GM12878 (cell line): ENCODE data around the gene ERVK3-1. TPM values are rescaled to one million over a fixed set of nuclear protein-coding genes. Genes with fewer than 3 reads are reported as not detected.
A peak's percentile ranks its signal among the peaks of the same experiment; 100 is the strongest.

Experiments used
- ATAC-seq: fragments of 200-7000 bp; cut with Tn5 transposase; 3 replicates; pipeline ENCODE4 v1.9.1; 2020; ENCODE audit warnings: mild to moderate bottlenecking, moderate library complexity
- BruUV-seq: library from RNA; stranded (reverse); fragments of 400-500 nt; replicated peaks from 2 replicates; lab custom pipeline; 2021; lab: Mats Ljungman, UMichigan
- CTCF ChIA-PET: fragments of 300-600 bp; sonication (Branson Sonifier 250); formaldehyde crosslinking; extraction: SDS; loops from one replicate; lab custom pipeline; 2021; ENCODE audit warnings: inconsistent platforms; lab: Yijun Ruan, JAX
- POLR2A ChIA-PET: fragments of 350-600 bp; formaldehyde crosslinking; extraction: SDS; loops from one replicate; lab custom pipeline; 2021; ENCODE audit warnings: inconsistent platforms; lab: Charles Lee
- RAD21 ChIA-PET: fragments of 300-600 bp; sonication (Branson Sonifier 250); formaldehyde crosslinking; loops from one replicate; lab custom pipeline; 2023; ENCODE audit warnings: antibody characterized with exemption; ENCODE audit not compliant: unreplicated experiment; lab: Charles Lee
- SMC1A ChIA-PET: fragments of 300-600 bp; sonication (Branson Sonifier 250); formaldehyde crosslinking; loops from one replicate; lab custom pipeline; 2023; ENCODE audit not compliant: unreplicated experiment, uncharacterized antibody; lab: Charles Lee
- DNase-seq: peaks from one replicate; pipeline ENCODE4 v3.0.0-alpha.2; 2011; ENCODE audit warnings: low read depth, low spot score
- FAIRE-seq: peaks from 3 replicates; lab custom pipeline; 2011; peaks lifted over from hg19 to GRCh38; lab: Jason Lieb, UNC
- H2AFZ ChIP-seq: 2 replicates; pipeline ENCODE4 v1.6.0; 2011; ENCODE audit warnings: low read depth, low read length, control low read depth; ENCODE audit not compliant: control insufficient read depth
- H3K27ac ChIP-seq: 2 replicates; pipeline ENCODE4 v1.5.1; 2011; ENCODE audit warnings: control low read depth; ENCODE audit not compliant: control insufficient read depth, insufficient read depth
- H3K27me3 ChIP-seq, 2 experiments: replicated peaks in 1 of 2; 2 replicates each; pipeline versions ENCODE4 v1.6.0 to v1.6.1; 2011; ENCODE audit warnings: low read length in 1 of 2; ENCODE audit not compliant: control insufficient read depth in 2 of 2, insufficient read depth in 2 of 2
- H3K36me3 ChIP-seq, 2 experiments: 2 replicates each; pipeline ENCODE4 v1.5.1; 2011; ENCODE audit warnings: low read length in 1 of 2; ENCODE audit not compliant: control insufficient read depth in 2 of 2, insufficient read depth in 2 of 2
- H3K4me1 ChIP-seq: 2 replicates; pipeline ENCODE4 v1.6.1; 2011; ENCODE audit warnings: mild to moderate bottlenecking, low read length, moderate library complexity, mixed read lengths; ENCODE audit not compliant: control insufficient read depth, insufficient read depth
- H3K4me2 ChIP-seq: 2 replicates; pipeline ENCODE4 v1.6.0; 2011; ENCODE audit warnings: control low read depth; ENCODE audit not compliant: control insufficient read depth, insufficient read depth
- H3K4me3 ChIP-seq: fragments of 200-600 bp; sonication (generic); 2 replicates; pipeline ENCODE4 v1.5.1; 2016
- H3K79me2 ChIP-seq: 2 replicates; pipeline ENCODE4 v1.6.0; 2011; ENCODE audit warnings: low read length; ENCODE audit not compliant: control insufficient read depth, insufficient read depth
- H3K9ac ChIP-seq: 2 replicates; pipeline ENCODE4 v1.8.0; 2011; ENCODE audit warnings: low read length, control low read depth, mixed read lengths; ENCODE audit not compliant: control insufficient read depth, insufficient read depth
- H3K9me3 ChIP-seq: replicated peaks from 3 replicates; pipeline ENCODE4 v1.5.1; 2011; ENCODE audit warnings: mild to moderate bottlenecking, low read length; ENCODE audit not compliant: control insufficient read depth, insufficient read depth
- H4K20me1 ChIP-seq: 2 replicates; pipeline ENCODE4 v1.6.0; 2011; ENCODE audit not compliant: control insufficient read depth, insufficient read depth
- FOXK2 ChIP-seq: fragments of 450-650 bp; IDR thresholded peaks from 2 replicates; pipeline ENCODE4 v1.6.1; 2017; ENCODE audit warnings: mild to moderate bottlenecking, moderate library complexity
- GABPA ChIP-seq: IDR thresholded peaks from 2 replicates; pipeline ENCODE4 v1.6.1; 2014; ENCODE audit warnings: antibody characterized with exemption, low read depth, mild to moderate bottlenecking, inconsistent platforms
- HCFC1 ChIP-seq: fragments of 150-350 bp; IDR thresholded peaks from 2 replicates; pipeline ENCODE4 v1.6.1; 2014; ENCODE audit warnings: low read length
- MAX ChIP-seq: IDR thresholded peaks from 2 replicates; pipeline ENCODE4 v1.6.1; 2012; ENCODE audit warnings: low read depth, low read length, improper control_type of control experiment
- NFYA ChIP-seq: IDR thresholded peaks from 2 replicates; pipeline ENCODE4 v1.6.1; 2011; ENCODE audit warnings: low read depth, mild to moderate bottlenecking, low read length, improper control_type of control experiment, borderline replicate concordance
- NFYB ChIP-seq: IDR thresholded peaks from 2 replicates; pipeline ENCODE4 v1.6.1; 2011; ENCODE audit warnings: low read depth, mild to moderate bottlenecking, low read length, improper control_type of control experiment, moderate library complexity; ENCODE audit not compliant: insufficient read depth
- PBX3 ChIP-seq: IDR thresholded peaks from 2 replicates; pipeline ENCODE4 v1.6.1; 2011; ENCODE audit warnings: mild to moderate bottlenecking, low read depth, low read length, moderate library complexity; ENCODE audit not compliant: insufficient replicate concordance
- POLR2A ChIP-seq: IDR thresholded peaks from 2 replicates; pipeline ENCODE4 v1.6.1; 2011; ENCODE audit warnings: low read depth, mild to moderate bottlenecking, low read length
- POLR2AphosphoS2 ChIP-seq: IDR thresholded peaks from 2 replicates; pipeline ENCODE4 v1.6.1; 2011; ENCODE audit warnings: low read depth, mild to moderate bottlenecking, low read length, improper control_type of control experiment, moderate library complexity
- POU2F2 ChIP-seq: IDR thresholded peaks from 3 replicates; pipeline ENCODE4 v1.6.1; 2011; ENCODE audit warnings: low read depth, mild to moderate bottlenecking, low read length, borderline replicate concordance
- RAD21 ChIP-seq: IDR thresholded peaks from 2 replicates; pipeline ENCODE4 v1.6.1; 2011; ENCODE audit warnings: mild to moderate bottlenecking, low read depth, low read length, moderate library complexity; ENCODE audit not compliant: insufficient read depth
- SKIL ChIP-seq: fragments of 450-650 bp; IDR thresholded peaks from 2 replicates; pipeline ENCODE4 v1.6.1; 2017; ENCODE audit warnings: mild to moderate bottlenecking, low read depth, inconsistent platforms; ENCODE audit not compliant: poor library complexity, severe bottlenecking
- STAT1 ChIP-seq: fragments of 450-650 bp; conservative IDR thresholded peaks from 2 replicates; pipeline ENCODE4 v1.6.1; 2014; ENCODE audit warnings: antibody characterized with exemption, mild to moderate bottlenecking
- ZNF274 ChIP-seq: IDR thresholded peaks from one replicate; pipeline ENCODE4 v1.8.0; 2011; ENCODE audit not compliant: insufficient read length, insufficient read depth
- WGBS: methylation state at CpG from one replicate; pipeline ENCODE4 v1.1.6; 2016; ENCODE audit warnings: low lambda C conversion rate; ENCODE audit not compliant: insufficient replicate concordance, insufficient coverage; ENCODE audit errors: missing lambda C conversion rate; 5-methylcytosine and 5-hydroxymethylcytosine counted together
- in situ Hi-C: fragments of 300-500 bp; cut with MboI; formaldehyde crosslinking; loops from 9 replicates; pipeline ENCODE4 v1.14.3; 2018; ENCODE audit warnings: mixed read lengths
- intact Hi-C: fragments of 100-400 bp; cut with micrococcal nuclease; formaldehyde crosslinking; loops from one replicate; pipeline ENCODE4 v1.14.2; 2022; ENCODE audit not compliant: unreplicated experiment
- polyA plus RNA-seq, 11 experiments: library from polyadenylated mRNA; depleted of rRNA in 4 of 11; unstranded in 6 of 11; stranded (reverse) in 5 of 11; fragments of >200 nt; fragmentation: Nextera tagmentation in 4 of 11; fragmentation: Illumina TruSeq in 1 of 11; extraction: Ambion mirVana in 4 of 11; extraction: Trizol in 1 of 11; gene quantifications; 1 replicate in 1 of 11; 2 replicates in 10 of 11; pipeline versions ENCODE4 v1.2.1 to v1.2.3, GENCODE V29; 2011 to 2016; ENCODE audit warnings: inconsistent platforms in 2 of 11, missing spikeins in 2 of 11, low read depth in 1 of 11
- total RNA-seq, 4 experiments: library from RNA; depleted of rRNA in 3 of 4; stranded (reverse); fragments of >200 nt in 3 of 4; fragmentation: Illumina TruSeq in 1 of 4; extraction: Trizol in 1 of 4; gene quantifications; 2 replicates each; pipeline versions ENCODE4 v1.2.1 to v1.2.3, GENCODE V29; 2013 to 2021

Gene ERVK3-1
- total and polyA plus RNA-seq, 10 of the 15 experiments (the other 5 are each of a cell fraction or from before 2014, with no cell fraction given): 59.3 to 172 (median 95.8) TPM

GRCh38 chr19:58355908-58356765, 51.0 kb downstream of the ERVK3-1 start:
- SMC1A ChIA-PET: no interaction called here
- CTCF ChIA-PET: no interaction called here
- no peak overlapping the region for H3K9ac ChIP-seq
- no peaks in the 10 kb centered on the region for H4K20me1 ChIP-seq
- H3K27ac ChIP-seq: no peak overlapping the region
- no TSS peak for BruUV-seq
- no peak overlapping the region for H2AFZ ChIP-seq
- no peak overlapping the region for H3K4me2 ChIP-seq
- H3K4me3 ChIP-seq: no peak overlapping the region
- POLR2A ChIA-PET: interaction anchor here (0.6 to 1.8 kb wide), 2 partner anchors 9 to 128 kb away, joined by 4 to 6 read pairs; no protein-coding TSS in a partner anchor
- H3K4me1 ChIP-seq: no peaks in the 10 kb centered on the region; the same call in none of the 2 replicates
- ATAC-seq (peak; percentile 24), FAIRE-seq (no peak), DNase-seq (no peak)
- H3K27me3 ChIP-seq: no peaks in the 10 kb centered on the region
- intact Hi-C loops: no loop called here
- 52% methylated on average over 72 of the region's 94 CpGs for WGBS
- peaks cover 2% of the 10 kb centered on the region; the same call in 1 of the 3 replicates for H3K9me3 ChIP-seq
- in situ Hi-C loops: no loop called here
- no peaks in the 10 kb centered on the region for H3K79me2 ChIP-seq
- RAD21 ChIA-PET: no interaction called here
- TF ChIP-seq FOXK2 (no peak), RAD21 (no peak), SKIL (no peak), ZNF274 (no peak), POLR2AphosphoS2 (0 out of 2 replicates have a peak, but pooled peaks have one; percentile 18), POU2F2 (no peak), POLR2A (peak; percentile 12), HCFC1 (no peak), MAX (no peak), NFYB (no peak), GABPA (no peak), PBX3 (no peak), STAT1 (no peak), NFYA (no peak)
- H3K36me3 ChIP-seq: no peaks in the 10 kb centered on the region
